GM12891 (cell line): ENCODE results near the gene ZBTB20.

ENCODE experiments used
- PAX5 ChIP-seq: IDR thresholded peaks from 2 replicates; pipeline ENCODE4 v1.6.1; 2011; ENCODE audit warnings: low read length, moderate library complexity, mild to moderate bottlenecking; ENCODE audit not compliant: insufficient read depth, severe bottlenecking
- POLR2A ChIP-seq: IDR thresholded peaks from 2 replicates; pipeline ENCODE4 v1.6.1; 2011; ENCODE audit warnings: low read depth, low read length, control low read depth
- POLR2AphosphoS5 ChIP-seq: IDR thresholded peaks from 2 replicates; pipeline ENCODE4 v1.6.1; 2011; ENCODE audit warnings: low read depth, low read length, control low read depth
- SPI1 ChIP-seq: IDR thresholded peaks from 2 replicates; pipeline ENCODE4 v1.6.1; 2011; ENCODE audit warnings: low read depth, low read length, control low read depth
- TAF1 ChIP-seq: IDR thresholded peaks from 2 replicates; pipeline ENCODE4 v1.6.1; 2011; ENCODE audit warnings: low read depth, low read length, control low read depth

- TF ChIP-seq POLR2A (no peak), POLR2AphosphoS5 (no peak), TAF1 (no peak), PAX5 (no peak), SPI1 (no peak)
These were observed 782.1 kb downstream of the ZBTB20 start for GRCh38 chr3:114364806-114365654.
